Immature natural killer cell (primary cell): Measurements from ENCODE around the gene TRIM41. TPM values are rescaled to one million over a fixed set of nuclear protein-coding genes. Genes with fewer than 3 reads are reported as not detected.
"Not testable (repeated sequence)": the region's sequence is repeated elsewhere in the genome, so short reads cannot be mapped to it uniquely, and the experiment has no call there.

Experiments used
- DNase-seq, 3 donors: peaks; one replicate each; pipeline ENCODE4 v3.0.0; 2022; ENCODE audit warnings: mixed read lengths in 1 of 3
- H3K27ac Mint-ChIP-seq, 6 donors: one replicate each; pipeline ENCODE4 v1.8.0; 2020; ENCODE audit warnings: mixed read lengths in 6 of 6, mild to moderate bottlenecking in 5 of 6, inconsistent platforms in 4 of 6, moderate library complexity in 3 of 6
- H3K27me3 Mint-ChIP-seq, 3 donors: one replicate each; pipeline ENCODE4 v1.8.0; 2020 to 2021; ENCODE audit warnings: low read depth in 3 of 3, mild to moderate bottlenecking in 3 of 3, mixed read lengths in 3 of 3, moderate library complexity in 3 of 3, inconsistent platforms in 1 of 3
- H3K36me3 Mint-ChIP-seq, 3 donors: one replicate each; pipeline ENCODE4 v1.8.0; 2020; ENCODE audit warnings: mixed read lengths in 3 of 3, inconsistent platforms in 2 of 3, mild to moderate bottlenecking in 2 of 3
- H3K4me1 Mint-ChIP-seq, 2 donors: one replicate each; pipeline ENCODE4 v1.8.0; 2020; ENCODE audit warnings: inconsistent platforms in 2 of 2, mild to moderate bottlenecking in 2 of 2, mixed read lengths in 2 of 2, moderate library complexity in 1 of 2
- H3K4me3 Mint-ChIP-seq, 5 donors: one replicate each; pipeline ENCODE4 v1.8.0; 2020; ENCODE audit warnings: mild to moderate bottlenecking in 5 of 5, mixed read lengths in 5 of 5, inconsistent platforms in 3 of 5, moderate library complexity in 3 of 5
- H3K9me3 Mint-ChIP-seq, 6 donors: one replicate each; pipeline ENCODE4 v1.8.0; 2020; ENCODE audit warnings: mild to moderate bottlenecking in 6 of 6, mixed read lengths in 6 of 6, inconsistent platforms in 4 of 6, moderate library complexity in 3 of 6
- polyA plus RNA-seq, 3 donors: library from polyadenylated mRNA; unstranded; fragments of 300-500 nt; fragmentation: Illumina TruSeq; gene quantifications; one replicate each; pipeline ENCODE4 v1.2.3, GENCODE V29; 2021

Gene TRIM41
- polyA plus RNA-seq, 3 donors from 2014 or later = 0.80 to 2.3 (median 1.7) TPM

DNA sequence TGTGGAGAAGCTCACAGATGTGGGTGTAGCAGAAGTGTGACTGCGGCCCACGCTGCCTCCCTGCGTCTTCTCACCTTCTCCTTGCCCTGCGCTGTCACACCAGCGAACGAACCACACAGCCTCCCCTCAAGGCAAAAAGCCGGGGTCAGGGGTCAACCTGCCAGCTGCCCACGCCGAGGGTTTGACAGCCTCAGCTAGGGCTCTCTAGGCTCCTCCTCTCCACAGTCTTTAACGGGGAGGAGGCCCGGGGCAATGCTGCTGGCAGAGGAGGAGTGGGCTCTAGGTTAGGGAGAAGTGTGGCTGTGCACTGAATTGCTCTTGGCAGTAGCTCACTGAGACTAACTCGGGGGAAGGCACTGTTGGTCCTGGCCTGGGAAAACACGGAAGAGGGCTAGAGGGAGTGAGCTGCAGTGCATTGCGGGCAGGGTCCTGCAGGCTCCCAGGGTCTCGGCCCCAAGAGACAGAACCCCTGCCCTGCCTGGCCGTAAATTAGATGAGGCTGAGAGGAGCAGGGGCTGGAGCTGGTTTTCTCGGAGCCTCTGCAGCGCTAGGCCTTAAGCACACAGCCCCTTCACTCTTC, 42.1 kb downstream of the TRIM41 start:
- no peaks in the 10 kb centered on the region for H3K9me3 Mint-ChIP-seq
- no peak overlapping the region for H3K4me3 Mint-ChIP-seq
- no peak for DNase-seq
- peaks cover 19 to 20% of the 10 kb centered on the region in 2 donors for H3K4me1 Mint-ChIP-seq
- H3K27me3 Mint-ChIP-seq = peaks cover 6 to 11% (median 8%) of the 10 kb centered on the region in 3 donors
- peak overlapping the region in 1 of 6 donors; percentile 89 for H3K27ac Mint-ChIP-seq
- peaks cover 0 to 9% (median 3%) of the 10 kb centered on the region in 3 donors for H3K36me3 Mint-ChIP-seq

GRCh38 chr5:181267291-181267904, 44.3 kb downstream of the TRIM41 start:
- not testable (repeated sequence) for H3K27me3 Mint-ChIP-seq, H3K27ac Mint-ChIP-seq, H3K4me1 Mint-ChIP-seq, H3K36me3 Mint-ChIP-seq, H3K4me3 Mint-ChIP-seq, H3K9me3 Mint-ChIP-seq, DNase-seq

DNA sequence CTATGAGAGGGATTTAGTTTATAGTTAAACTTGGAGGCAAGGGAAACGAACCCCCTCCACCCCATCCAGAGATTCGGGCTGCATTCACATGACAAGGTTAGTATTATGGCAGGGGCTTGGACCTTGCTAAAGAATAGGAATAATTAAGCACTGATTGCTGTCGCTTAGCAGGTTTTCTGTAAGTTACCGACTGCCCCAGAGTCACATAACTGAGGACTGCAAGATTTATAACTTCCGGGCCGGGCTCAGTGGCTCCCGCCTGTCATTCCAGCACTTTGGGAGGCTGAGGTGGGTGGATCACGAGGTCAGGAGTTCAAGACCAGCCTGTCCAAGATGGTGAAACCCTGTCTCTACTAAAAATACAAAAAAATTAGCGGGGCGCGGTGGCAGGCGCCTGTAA, 44.8 kb downstream of the TRIM41 start:
- not testable (repeated sequence) for H3K36me3 Mint-ChIP-seq, H3K9me3 Mint-ChIP-seq, DNase-seq, H3K4me1 Mint-ChIP-seq, H3K4me3 Mint-ChIP-seq, H3K27me3 Mint-ChIP-seq, H3K27ac Mint-ChIP-seq

- no peak for DNase-seq
- Mint-ChIP-seq H3K9me3 (no peaks in the 10 kb centered on the region), H3K36me3 (peaks cover 0 to 4% (median 2%) of the 10 kb centered on the region in 3 donors), H3K27me3 (peaks cover 0 to 2% (median 0%) of the 10 kb centered on the region in 3 donors), H3K27ac (no peak overlapping the region), H3K4me1 (no peaks in the 10 kb centered on the region), H3K4me3 (no peak overlapping the region)
These were observed 48.0 kb downstream of the TRIM41 start for GRCh38 chr5:181271081-181271480.

- H3K27ac Mint-ChIP-seq, H3K4me3 Mint-ChIP-seq, H3K9me3 Mint-ChIP-seq, H3K27me3 Mint-ChIP-seq, H3K4me1 Mint-ChIP-seq, DNase-seq, H3K36me3 Mint-ChIP-seq: not testable (repeated sequence)
These were observed 50.3 kb downstream of the TRIM41 start for GRCh38 chr5:181273433-181273744.

DNA sequence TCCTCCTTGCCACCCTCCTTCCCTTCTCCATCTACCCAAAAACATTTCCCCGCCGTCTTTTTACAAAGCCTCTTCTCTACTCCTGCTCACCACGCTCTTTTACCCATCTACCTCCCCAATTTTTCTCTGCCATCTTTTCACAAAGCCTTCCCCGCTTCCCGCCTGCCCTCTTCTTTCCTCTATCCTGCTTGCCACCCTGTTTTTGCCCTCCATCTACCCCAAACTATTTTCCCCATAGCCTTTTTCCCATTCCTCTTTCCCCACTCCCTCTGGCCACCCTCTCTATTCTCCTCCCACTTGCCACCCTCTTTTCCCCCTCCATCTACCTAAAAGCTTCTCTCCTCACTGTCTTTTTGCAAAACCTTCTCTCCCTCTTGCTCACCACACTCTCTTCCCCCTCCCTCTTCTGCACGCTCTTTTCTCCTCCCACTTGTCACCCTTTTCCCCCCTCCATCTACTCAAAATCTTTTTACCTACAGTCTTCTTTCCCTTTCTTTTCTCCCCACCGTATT, 57.2 kb downstream of the TRIM41 start:
- peaks cover 0 to 1% of the 10 kb centered on the region in 2 donors for H3K4me1 Mint-ChIP-seq
- DNase-seq = no peak
- no peak overlapping the region for H3K4me3 Mint-ChIP-seq
- no peaks in the 10 kb centered on the region for H3K36me3 Mint-ChIP-seq
- H3K27ac Mint-ChIP-seq = no peak overlapping the region
- H3K9me3 Mint-ChIP-seq = no peaks in the 10 kb centered on the region
- H3K27me3 Mint-ChIP-seq = peaks cover 2% of the 10 kb centered on the region in 3 donors

DNA sequence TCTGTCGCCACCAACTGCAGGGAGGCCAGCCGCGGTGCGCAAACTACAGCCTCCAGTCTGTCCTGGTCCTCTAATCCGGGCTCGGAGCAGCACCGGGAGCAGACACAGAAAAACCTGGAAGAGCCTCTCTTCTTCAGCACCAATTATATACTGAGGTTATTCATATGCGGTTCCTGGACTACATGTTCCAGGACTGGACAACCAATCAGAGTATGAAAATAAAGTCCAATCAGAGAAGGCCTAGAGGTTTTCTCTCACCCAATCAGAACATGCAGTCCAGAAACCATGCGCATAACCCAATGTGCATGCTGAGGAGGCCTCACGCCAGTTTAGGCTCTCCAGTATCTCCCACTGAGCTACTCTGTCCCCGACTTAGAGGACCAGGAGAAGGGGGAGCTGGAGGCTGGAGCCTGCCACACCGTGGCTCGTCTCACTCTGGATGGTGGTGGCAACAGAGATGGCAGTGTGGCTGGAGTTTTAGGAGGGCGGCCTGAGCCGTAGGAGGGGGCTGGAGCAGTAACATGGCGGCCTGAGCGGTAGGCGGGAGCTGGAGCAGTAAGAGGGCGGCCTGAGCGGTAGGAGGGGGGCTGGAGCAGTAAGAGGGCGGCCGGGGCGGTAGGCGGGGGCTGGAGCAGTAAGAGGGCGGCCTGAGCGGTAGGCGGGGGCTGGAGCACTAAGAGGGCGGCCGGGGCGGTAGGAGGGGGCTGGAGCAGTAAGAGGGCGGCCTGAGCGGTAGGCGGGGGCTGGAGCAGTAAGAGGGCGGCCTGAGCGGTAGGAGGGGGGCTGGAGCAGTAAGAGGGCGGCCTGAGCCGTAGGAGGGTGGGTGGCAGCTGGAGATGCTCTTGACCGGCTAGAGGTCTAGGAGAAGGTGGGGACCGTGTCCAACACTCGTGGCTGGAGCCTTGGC, 58.2 kb downstream of the TRIM41 start:
- Mint-ChIP-seq H3K4me3 (no peak overlapping the region), H3K27me3 (peaks cover 0 to 2% (median 2%) of the 10 kb centered on the region in 3 donors), H3K36me3 (no peaks in the 10 kb centered on the region), H3K4me1 (peaks cover 0 to 1% of the 10 kb centered on the region in 2 donors), H3K27ac (no peak overlapping the region), H3K9me3 (no peaks in the 10 kb centered on the region)
- DNase-seq = no peak

DNA sequence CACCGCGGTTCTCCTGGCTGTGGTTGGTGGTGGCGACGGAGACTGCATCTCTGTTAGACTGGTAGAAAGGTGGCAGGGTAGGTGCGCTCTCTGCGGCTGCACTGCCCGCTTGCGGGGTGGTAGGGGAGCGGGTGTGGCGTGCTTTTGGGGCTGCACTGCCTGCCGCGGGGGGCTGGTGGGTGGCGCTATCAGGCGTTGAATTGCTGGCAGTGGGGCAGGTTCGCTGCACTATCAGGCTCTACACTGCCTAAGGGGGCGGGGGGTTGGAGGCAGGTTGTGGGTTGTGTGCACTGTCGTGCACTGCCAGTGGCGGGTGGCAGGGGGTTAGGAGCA, 58.9 kb downstream of the TRIM41 start:
- Mint-ChIP-seq H3K27ac (no peak overlapping the region), H3K36me3 (no peaks in the 10 kb centered on the region), H3K27me3 (peaks cover 0 to 2% (median 2%) of the 10 kb centered on the region in 3 donors), H3K4me1 (peaks cover 0 to 1% of the 10 kb centered on the region in 2 donors), H3K9me3 (no peaks in the 10 kb centered on the region), H3K4me3 (no peak overlapping the region)
- no peak for DNase-seq

GRCh38 chr5:181282415-181282814, 59.3 kb downstream of the TRIM41 start:
- not testable (repeated sequence) for H3K4me3 Mint-ChIP-seq, H3K36me3 Mint-ChIP-seq, H3K9me3 Mint-ChIP-seq, H3K27me3 Mint-ChIP-seq, H3K4me1 Mint-ChIP-seq, H3K27ac Mint-ChIP-seq, DNase-seq

DNA sequence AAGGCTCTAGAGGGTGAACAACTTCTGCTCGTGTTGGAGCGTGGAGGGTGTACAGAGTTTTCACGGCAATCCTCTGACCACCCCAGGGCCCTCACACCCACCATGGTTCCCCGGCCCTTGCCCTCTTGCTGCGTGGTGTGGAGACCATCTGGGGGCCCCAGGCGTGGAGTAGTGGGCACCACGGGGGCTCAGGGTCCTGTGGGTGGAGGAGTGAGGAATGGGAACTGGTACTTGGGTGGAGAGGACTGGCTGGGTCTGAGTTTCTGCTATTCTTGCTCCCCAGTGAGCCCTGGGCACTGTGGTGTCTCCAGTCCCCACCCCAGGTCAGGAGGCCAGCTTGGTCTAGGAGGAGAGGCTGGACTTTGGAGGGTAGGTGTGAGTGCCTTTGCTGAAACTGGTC, 59.8 kb downstream of the TRIM41 start:
- Mint-ChIP-seq H3K27ac (no peak overlapping the region), H3K4me1 (peaks cover 0 to 1% of the 10 kb centered on the region in 2 donors), H3K27me3 (peaks cover 0 to 2% (median 2%) of the 10 kb centered on the region in 3 donors), H3K4me3 (no peak overlapping the region), H3K36me3 (peaks cover 0 to 4% (median 0%) of the 10 kb centered on the region in 3 donors), H3K9me3 (no peaks in the 10 kb centered on the region)
- no peak for DNase-seq

GRCh38 chr5:181283347-181283746, 60.3 kb downstream of the TRIM41 start:
- Mint-ChIP-seq H3K4me1 (peaks cover 0 to 1% of the 10 kb centered on the region in 2 donors), H3K9me3 (no peaks in the 10 kb centered on the region), H3K27ac (no peak overlapping the region), H3K4me3 (no peak overlapping the region), H3K27me3 (peaks cover 0 to 2% (median under 1%) of the 10 kb centered on the region in 3 donors), H3K36me3 (peaks cover 0 to 4% (median 0%) of the 10 kb centered on the region in 3 donors)
- DNase-seq = no peak

GRCh38 chr5:181283841-181284755, 61.0 kb downstream of the TRIM41 start:
- H3K9me3 Mint-ChIP-seq, H3K27me3 Mint-ChIP-seq, H3K27ac Mint-ChIP-seq, H3K4me3 Mint-ChIP-seq, H3K4me1 Mint-ChIP-seq, H3K36me3 Mint-ChIP-seq, DNase-seq: not testable (repeated sequence)
